Anterior cingulate cortex (tissue), 58 donors: ENCODE measurements around the gene SLX4IP.

ENCODE experiments used
- DNase-seq, 58 donors: peaks; one replicate each; lab custom pipeline; 2025; lab: John Stamatoyannopoulos, UW

The SLX4IP gene

GRCh38 chr20:10540636-10541493 lies 105.8 kb downstream of the SLX4IP start:
- DNase-seq: no peak

DNA sequence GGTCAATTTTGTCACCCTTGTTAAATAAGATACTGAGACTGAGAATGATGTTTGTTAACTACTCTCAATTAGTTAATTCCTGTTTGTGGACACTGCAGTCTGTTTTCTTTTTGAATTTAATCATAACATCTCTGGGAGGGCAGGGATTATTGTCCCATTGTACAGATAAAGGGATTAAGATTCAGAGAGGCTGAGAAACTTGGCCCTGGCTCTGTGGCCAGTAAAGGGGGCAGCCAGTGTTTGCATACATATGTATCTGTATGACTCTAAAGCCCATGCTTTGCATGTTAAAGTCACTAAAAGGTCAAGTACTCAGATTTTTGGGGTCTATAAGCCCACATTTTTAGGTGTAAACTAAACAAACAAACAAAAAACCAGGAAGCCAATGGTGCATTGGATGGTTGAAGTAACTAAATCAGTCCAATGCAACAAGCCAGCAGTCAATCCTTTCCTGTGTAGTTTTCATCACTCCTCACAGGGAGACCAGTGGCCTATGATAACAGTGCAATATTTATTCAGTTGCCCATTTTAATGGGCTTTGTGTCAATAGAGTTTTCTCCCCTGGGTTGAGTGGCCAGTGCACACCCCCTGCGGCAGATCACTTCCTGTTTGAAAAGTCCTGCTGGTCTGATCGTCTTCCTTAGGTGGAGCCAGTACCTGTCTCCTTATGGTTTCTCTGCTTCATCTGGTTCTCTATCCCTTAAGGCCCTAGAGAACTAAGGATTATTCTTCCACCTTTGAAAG lies 106.7 kb downstream of the SLX4IP start:
- no peak for DNase-seq

DNA sequence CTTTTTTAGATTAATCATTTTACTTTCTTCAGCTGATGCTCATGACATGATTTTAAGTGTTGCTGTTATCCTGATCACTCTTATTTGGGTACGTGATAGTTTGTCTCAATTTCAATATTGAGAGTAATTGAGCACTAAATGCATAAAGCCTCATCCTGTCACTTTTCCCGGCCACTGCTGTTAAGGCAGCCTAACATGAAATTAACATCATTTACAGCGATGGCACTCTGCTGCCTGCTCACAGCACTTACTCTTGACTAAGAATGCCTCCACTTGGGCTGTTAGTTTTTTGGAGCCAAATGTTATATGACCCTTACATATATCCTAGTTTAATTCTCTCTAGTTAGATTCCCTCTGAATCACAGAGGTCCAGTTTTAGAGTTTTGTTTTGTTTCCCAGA lies 107.3 kb downstream of the SLX4IP start:
- no peak for DNase-seq

- DNase-seq: no peak
These were observed 108.4 kb downstream of the SLX4IP start for GRCh38 chr20:10543480-10543879.

DNA sequence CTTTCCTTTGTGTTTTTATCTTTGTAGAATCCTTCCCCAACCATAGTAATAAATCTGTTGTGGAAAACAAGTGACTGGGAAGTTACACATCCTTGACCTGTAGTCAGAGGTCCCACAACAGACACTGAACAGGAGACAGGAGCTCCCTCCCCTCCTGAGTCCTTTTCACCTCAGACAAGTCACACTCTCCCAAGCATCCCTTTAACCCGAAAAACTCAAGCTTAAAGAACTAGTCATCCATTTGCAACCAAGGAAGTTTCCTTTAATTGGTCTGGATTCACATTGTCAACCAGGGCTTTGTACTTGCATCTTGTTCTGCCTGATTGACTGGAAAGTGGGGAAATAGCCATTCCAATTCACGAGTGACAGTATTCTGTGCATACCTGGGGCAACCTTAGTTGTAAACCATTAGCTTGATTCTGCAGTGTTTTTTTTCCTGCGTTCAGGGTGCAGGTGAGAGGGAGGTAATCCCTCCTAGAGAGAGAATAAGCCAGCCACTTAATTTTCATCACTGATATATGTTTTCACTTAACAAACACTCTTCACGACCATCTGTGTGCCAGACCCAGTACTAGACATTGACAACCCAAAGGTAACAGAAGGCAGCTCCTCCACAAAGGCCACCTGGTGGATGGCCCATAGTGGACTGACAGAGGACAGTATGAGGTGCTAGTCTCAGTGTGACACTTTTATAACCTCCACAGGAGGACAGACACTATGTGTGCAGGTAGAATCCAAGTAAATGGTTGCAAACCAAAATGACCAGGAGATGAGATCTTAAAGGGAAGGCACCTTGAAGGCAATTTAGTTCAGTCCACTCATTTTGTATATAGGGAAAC lies 112.4 kb downstream of the SLX4IP start:
- DNase-seq: no peak

GRCh38 chr20:10549511-10549910 lies 114.4 kb downstream of the SLX4IP start:
- no peak for DNase-seq

- DNase-seq: no peak
These were observed 115.4 kb downstream of the SLX4IP start for GRCh38 chr20:10550204-10551118.

DNA sequence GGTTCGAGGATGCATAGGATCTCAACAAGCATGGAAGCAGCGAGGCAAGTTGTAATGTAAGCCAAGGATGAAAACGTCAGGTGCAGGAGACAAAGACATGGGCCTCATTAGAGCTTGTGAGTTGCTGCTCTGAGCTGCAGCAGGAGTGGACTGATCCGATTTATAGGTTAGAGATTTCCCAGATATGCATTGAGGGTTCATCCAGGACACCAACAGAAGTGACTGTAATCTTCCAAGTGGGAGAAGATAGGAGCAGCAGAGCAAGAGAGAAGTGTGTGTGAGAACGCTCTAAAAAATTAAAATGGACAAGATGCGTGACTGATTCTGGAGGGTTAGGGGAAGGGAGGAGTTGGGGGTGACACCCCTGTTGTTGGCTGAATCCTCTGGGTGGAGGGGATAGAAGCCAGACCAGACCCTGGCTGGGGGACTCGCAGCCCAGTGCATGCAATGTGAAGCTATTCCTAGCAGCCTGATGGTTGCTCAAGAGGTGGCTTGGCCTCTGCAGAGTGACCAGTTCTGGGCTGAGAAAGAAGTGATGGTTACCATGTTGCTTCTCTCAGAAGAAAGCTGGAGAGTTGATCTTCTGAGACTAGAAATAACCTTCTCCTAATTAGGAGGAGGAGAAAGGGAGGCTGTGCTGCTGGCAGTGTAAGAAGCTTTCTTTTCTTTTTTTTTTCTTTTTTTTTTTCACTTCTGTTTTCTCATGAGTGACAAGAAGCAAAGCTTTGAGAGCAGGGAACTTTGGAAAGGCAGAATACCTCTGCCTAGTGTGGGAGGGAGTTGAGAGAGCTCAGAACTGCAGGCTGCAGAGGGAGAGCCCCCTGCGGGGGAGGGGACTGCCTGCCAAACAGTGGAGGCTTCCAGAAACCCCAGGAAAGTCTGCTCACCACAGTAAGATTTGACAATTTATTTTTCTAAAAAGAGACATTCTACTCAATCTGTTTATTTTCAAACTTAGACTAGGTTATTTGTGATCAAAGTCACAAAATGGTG lies 116.9 kb downstream of the SLX4IP start:
- DNase-seq: peak in 2 of 58 donors; percentile 3 to 9

- DNase-seq: peak in 30 of 58 donors; percentile 1 to 52 (median 8)
These were observed 118.3 kb downstream of the SLX4IP start for GRCh38 chr20:10553326-10553984.

DNA sequence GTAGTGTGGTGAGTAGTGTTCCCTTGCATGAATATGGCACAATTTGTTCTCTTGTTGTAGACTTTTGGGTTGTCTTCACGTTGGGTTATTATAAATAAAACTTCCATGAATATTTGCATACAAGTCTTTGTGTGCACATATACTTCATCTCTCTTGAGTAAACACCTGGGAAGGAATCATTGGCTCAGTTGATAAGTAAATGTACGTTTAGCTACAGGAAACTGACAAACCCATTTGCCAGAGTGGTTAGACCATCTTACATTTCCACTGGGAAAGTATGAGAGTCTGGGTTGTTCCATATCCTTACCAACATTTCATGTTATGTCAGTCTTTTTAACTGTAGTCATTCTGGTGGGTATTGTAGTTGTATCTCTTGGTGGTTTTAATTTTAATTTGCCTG lies 119.2 kb downstream of the SLX4IP start:
- no peak for DNase-seq

DNA sequence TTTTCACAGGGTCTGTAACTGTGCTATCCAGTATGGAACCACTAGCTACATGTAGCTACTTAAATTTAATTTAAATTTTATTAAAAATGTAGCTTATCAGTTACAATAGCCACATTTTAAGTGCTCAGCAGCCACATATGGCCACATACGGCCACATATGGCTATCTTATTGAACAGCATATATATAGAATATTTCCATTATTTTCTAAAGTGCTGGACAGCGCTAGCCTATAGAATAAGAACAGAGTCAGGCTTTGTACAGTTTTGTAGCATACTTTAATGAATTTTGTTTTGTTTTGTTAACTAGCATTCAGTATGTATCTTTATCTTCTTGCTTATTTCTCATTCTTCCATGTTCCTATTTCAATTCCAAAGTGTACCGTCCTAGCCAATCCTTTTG lies 120.3 kb downstream of the SLX4IP start:
- DNase-seq: no peak

GRCh38 chr20:10555865-10556308 lies 120.8 kb downstream of the SLX4IP start:
- no peak for DNase-seq

DNA sequence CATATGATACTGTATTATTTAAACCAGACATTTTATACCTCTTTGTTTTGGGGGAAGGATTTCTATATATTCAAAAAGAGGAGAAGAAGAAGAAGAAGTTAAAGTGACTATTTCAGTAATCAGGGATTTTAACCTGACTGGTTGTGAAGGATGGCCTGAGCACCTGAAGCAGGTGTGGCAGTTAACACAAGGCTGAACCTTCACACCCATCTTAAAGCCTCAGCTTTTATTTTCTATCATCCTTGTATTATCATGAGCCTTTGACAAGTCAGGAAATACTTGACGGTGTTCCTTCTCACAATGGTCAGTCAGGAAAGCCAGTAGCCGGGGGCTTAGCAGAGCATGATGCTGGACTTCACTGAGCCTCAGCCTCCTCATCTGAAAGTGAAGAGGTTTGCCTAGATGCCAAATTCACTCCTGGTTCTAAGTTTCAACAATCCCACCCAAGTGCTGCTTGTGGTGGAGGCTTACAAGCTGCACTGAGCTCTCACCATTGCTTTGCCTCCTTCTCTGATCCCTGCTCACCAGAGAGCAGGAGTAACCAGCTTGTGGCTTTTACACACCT lies 121.5 kb downstream of the SLX4IP start:
- DNase-seq: no peak

- no peak for DNase-seq
These were observed 122.6 kb downstream of the SLX4IP start for GRCh38 chr20:10557685-10558084.

DNA sequence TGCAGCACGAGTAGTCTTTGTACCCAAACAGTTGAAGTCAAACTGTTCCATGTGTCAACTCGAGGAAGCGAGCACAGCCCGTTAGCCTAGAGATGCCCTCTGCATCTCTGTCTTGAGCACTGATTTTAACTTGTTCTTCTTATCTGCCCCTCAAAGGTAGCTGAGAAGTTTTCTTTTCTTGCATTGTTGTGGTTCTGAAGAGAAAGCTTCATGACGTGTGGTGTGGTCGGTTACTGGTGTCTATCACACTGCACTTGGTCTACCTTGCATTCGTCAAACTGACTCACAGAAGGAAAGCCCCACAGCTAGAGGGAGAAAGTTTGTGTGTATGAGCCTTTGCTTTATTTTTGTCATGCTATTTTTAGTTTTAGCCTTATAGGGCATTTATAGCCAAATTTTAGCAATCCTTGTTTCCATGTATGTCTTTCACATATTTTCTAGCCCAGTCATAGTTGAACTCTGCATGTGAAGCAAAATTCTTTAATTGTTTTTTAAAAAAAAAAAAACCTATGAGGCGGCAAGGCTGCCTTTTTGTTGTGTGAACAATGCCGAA lies 123.6 kb downstream of the SLX4IP start:
- DNase-seq: no peak

GRCh38 chr20:10559266-10559665 lies 124.2 kb downstream of the SLX4IP start:
- no peak for DNase-seq

GRCh38 chr20:10560686-10561085 lies 125.6 kb downstream of the SLX4IP start:
- no peak for DNase-seq
